ENCODE measurements around the gene LSS. TPM values are rescaled to one million over a fixed set of nuclear protein-coding genes. Genes with fewer than 3 reads are reported as not detected.
A peak's percentile ranks its signal among the peaks of the same experiment; 100 is the strongest.

Gene LSS
- total RNA-seq, 6 donors from 2014 or later = 71.7 to 266 (median 135) TPM

DNA sequence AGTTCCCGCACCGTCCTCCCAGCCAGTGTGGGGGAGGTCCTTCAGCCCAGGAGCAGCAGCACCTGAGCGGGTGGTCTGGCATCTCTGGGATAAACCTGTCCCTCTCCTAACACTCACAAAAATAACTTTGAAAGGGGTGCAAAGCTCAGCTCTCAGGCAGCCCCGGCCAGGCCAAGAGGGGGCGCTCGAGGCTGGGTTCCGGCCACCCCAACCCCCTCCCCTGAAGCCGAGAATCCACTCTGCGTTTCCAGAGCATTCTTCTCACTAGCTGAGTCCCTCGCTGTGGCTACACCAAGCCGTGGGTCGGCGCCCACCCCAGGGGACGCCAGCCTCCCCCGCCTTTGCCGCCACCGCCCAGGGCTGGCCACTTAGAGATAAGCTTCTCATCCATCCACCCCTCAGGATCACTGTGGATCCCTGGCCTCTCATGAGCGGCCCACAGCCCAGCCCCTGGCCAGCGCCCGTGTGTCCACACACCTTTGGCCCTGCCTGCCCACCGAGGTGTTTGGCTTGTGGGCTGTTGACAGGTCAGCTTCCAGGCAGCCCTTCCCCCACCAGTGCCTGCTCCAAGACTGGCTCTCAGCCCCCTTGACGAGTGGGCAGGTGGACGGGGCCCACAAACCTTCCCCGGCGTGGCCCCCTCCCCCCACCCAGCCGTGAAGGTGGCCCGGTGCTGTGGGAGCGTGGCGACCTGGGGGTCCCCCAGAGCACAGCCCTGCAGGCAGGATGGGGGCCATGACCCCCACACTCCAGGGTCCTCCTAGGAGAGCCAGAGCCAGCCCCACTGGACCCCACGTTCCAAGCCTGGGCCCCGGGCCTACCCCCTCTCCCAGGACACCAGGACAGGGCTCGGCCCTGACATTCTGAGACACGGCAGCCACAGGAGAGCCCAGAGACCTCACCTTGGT is 75.1 kb downstream of the LSS start:
- DNase-seq (peak; percentile 60 to 92), ATAC-seq (ENCODE audit: low FRiP score in 2 of 2) (peak; percentile 38 to 74)
- TF ChIP-seq POLR2AphosphoS5 (IDR thresholded peaks at IDR 0.05) = no peak
- TF ChIP-seq, protein P1, sequence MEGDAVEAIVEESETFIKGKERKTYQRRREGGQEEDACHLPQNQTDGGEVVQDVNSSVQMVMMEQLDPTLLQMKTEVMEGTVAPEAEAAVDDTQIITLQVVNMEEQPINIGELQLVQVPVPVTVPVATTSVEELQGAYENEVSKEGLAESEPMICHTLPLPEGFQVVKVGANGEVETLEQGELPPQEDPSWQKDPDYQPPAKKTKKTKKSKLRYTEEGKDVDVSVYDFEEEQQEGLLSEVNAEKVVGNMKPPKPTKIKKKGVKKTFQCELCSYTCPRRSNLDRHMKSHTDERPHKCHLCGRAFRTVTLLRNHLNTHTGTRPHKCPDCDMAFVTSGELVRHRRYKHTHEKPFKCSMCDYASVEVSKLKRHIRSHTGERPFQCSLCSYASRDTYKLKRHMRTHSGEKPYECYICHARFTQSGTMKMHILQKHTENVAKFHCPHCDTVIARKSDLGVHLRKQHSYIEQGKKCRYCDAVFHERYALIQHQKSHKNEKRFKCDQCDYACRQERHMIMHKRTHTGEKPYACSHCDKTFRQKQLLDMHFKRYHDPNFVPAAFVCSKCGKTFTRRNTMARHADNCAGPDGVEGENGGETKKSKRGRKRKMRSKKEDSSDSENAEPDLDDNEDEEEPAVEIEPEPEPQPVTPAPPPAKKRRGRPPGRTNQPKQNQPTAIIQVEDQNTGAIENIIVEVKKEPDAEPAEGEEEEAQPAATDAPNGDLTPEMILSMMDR (IDR thresholded peaks at IDR 0.05) = peak; percentile 57 to 76 (median 66)
- Histone ChIP-seq H3K4me1 (peaks cover 0 to 13% (median 10%) of the 10 kb centered on the region in 4 donors), H3K27ac (peak overlapping the region in 1 of 4 donors; percentile 27), H3K4me3 (peak overlapping the region in 1 of 4 donors; percentile 39), H3K36me3 (no peaks in the 10 kb centered on the region), H3K9me3 (no peaks in the 10 kb centered on the region), H3K27me3 (no peaks in the 10 kb centered on the region)
- WGBS, 2 donors = 28 to 80% methylated on average over 8 to 15 of the region's 33 CpGs

DNA sequence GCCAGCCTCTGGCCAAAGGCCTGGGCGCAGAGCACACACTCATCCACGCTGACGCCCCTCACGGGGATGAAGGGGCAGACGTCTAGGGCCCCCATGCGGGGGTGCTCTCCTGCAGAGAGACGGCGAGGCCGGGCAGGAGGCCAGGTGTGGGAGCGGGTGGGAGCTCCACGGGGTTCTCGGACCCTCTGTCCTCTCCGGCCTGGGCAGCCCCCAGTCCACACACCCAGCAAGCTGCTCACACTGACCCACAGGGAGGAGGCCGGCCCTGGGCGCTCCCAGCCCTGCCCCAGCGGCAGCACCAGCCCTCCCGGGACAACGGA is 75.7 kb downstream of the LSS start:
- Histone ChIP-seq H3K9me3 (no peaks in the 10 kb centered on the region), H3K4me1 (peaks cover 0 to 13% (median 10%) of the 10 kb centered on the region in 4 donors), H3K27me3 (no peaks in the 10 kb centered on the region), H3K4me3 (peak overlapping the region in 1 of 4 donors; percentile 39), H3K36me3 (no peaks in the 10 kb centered on the region), H3K27ac (no peak overlapping the region)
- WGBS, 2 donors = 19 to 50% methylated on average over 2 to 5 of the region's 18 CpGs
- peak; percentile 16 to 83 for DNase-seq
- ATAC-seq (ENCODE audit: low FRiP score in 2 of 2) = peak in 1 of 2 donors; percentile 5
- TF ChIP-seq POLR2A (IDR thresholded peaks at IDR 0.05) = no peak
- no peak for TF ChIP-seq EP300 (IDR thresholded peaks at IDR 0.05)
- TF ChIP-seq, protein P1 (IDR thresholded peaks at IDR 0.05) = no peak
- no peak for TF ChIP-seq POLR2AphosphoS5 (IDR thresholded peaks at IDR 0.05)

- ATAC-seq (ENCODE audit: low FRiP score in 2 of 2) (no peak), DNase-seq (peak in 1 of 2 donors; percentile 66)
- Histone ChIP-seq H3K27me3 (no peaks in the 10 kb centered on the region), H3K4me3 (no peak overlapping the region), H3K9me3 (no peaks in the 10 kb centered on the region), H3K36me3 (no peaks in the 10 kb centered on the region), H3K27ac (no peak overlapping the region), H3K4me1 (peaks cover 0 to 13% (median 10%) of the 10 kb centered on the region in 4 donors)
- WGBS, 2 donors = 92 to 96% methylated on average over 41 to 45 of the region's 45 CpGs
- TF ChIP-seq, protein P1 (IDR thresholded peaks at IDR 0.05) = no peak
- TF ChIP-seq POLR2AphosphoS5 (IDR thresholded peaks at IDR 0.05) (no peak), POLR2A (IDR thresholded peaks at IDR 0.05) (no peak), EP300 (IDR thresholded peaks at IDR 0.05) (no peak)
These were observed 76.3 kb downstream of the LSS start for GRCh38 chr21:46151989-46152926.

GRCh38 chr21:46151261-46151988 is 77.1 kb downstream of the LSS start:
- Histone ChIP-seq H3K4me3 (no peak overlapping the region), H3K27ac (no peak overlapping the region), H3K27me3 (no peaks in the 10 kb centered on the region), H3K9me3 (no peaks in the 10 kb centered on the region), H3K36me3 (no peaks in the 10 kb centered on the region), H3K4me1 (peaks cover 0 to 13% (median 10%) of the 10 kb centered on the region in 4 donors)
- ATAC-seq (ENCODE audit: low FRiP score in 2 of 2) (no peak), DNase-seq (peak; percentile 17 to 85)
- WGBS, 2 donors = 89 to 94% methylated on average over 27 to 42 of the region's 47 CpGs
- TF ChIP-seq POLR2AphosphoS5 (IDR thresholded peaks at IDR 0.05) (no peak), EP300 (IDR thresholded peaks at IDR 0.05) (no peak), POLR2A (IDR thresholded peaks at IDR 0.05) (no peak)
- TF ChIP-seq, protein P1 (IDR thresholded peaks at IDR 0.05) = no peak
